ENCODE data around the gene FAF2. TPM values are rescaled to one million over a fixed set of nuclear protein-coding genes. Genes with fewer than 3 reads are reported as not detected.

FAF2 gene
- total and polyA plus RNA-seq, 11 donors: 6.6 to 20.8 (median 13.6) TPM

DNA sequence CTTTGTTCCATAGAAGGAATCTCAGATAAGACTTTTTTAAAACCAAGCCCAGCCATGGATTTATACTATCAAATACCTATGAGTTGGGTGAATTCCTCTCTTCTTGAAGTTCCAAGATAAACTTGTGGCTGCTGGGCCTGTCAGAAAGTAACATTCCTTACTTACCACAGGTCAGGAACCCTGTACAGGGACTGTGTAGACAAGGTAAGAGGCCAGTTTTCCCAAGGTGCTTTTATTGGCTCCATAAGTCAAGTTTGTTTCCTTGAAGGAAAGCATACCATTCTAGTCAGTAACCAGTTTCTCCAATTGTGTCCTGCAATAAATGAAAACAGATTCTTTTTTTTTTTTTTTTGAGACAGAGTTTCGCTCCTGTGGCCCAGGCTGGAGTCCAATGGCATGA, 23.0 kb upstream of the FAF2 start:
- Histone ChIP-seq H3K9me3 (no peaks in the 10 kb centered on the region), H3K36me3 (no peaks in the 10 kb centered on the region), H3K27ac (no peak overlapping the region), H3K4me3 (no peak overlapping the region), H3K4me1 (no peaks in the 10 kb centered on the region), H3K27me3 (no peaks in the 10 kb centered on the region)
- 78 to 95% (median 92%) methylated on average over 1 of the region's 1 CpG for WGBS, 4 donors
- ATAC-seq: no peak
- TF ChIP-seq, protein P1, sequence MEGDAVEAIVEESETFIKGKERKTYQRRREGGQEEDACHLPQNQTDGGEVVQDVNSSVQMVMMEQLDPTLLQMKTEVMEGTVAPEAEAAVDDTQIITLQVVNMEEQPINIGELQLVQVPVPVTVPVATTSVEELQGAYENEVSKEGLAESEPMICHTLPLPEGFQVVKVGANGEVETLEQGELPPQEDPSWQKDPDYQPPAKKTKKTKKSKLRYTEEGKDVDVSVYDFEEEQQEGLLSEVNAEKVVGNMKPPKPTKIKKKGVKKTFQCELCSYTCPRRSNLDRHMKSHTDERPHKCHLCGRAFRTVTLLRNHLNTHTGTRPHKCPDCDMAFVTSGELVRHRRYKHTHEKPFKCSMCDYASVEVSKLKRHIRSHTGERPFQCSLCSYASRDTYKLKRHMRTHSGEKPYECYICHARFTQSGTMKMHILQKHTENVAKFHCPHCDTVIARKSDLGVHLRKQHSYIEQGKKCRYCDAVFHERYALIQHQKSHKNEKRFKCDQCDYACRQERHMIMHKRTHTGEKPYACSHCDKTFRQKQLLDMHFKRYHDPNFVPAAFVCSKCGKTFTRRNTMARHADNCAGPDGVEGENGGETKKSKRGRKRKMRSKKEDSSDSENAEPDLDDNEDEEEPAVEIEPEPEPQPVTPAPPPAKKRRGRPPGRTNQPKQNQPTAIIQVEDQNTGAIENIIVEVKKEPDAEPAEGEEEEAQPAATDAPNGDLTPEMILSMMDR (IDR thresholded peaks at IDR 0.05): no peak
- TF ChIP-seq POLR2A (IDR thresholded peaks at IDR 0.05): no peak
- intact Hi-C loops (cut with DNase I): no loop called here
- DNase-seq: no peak

DNA sequence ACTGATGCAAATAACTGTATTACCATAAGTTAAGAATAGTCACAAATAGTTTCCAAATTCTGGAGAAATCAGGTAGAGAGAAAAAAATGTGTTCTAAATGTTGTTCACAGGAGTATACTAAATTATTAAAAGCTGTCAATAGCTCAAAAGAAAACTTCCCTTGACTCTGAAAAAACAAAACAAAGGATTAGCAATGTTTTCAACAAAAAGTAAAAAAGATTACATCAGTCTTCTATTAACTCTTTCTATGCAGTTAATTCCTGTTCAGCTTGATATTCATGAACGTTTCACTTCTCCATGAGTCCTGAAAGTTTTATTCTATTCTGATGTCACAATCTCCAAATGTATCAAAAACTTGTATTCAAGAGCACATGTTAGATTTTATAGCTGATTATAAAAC, 22.4 kb upstream of the FAF2 start:
- Histone ChIP-seq H3K36me3 (no peaks in the 10 kb centered on the region), H3K4me3 (no peak overlapping the region), H3K27me3 (no peaks in the 10 kb centered on the region), H3K27ac (no peak overlapping the region), H3K9me3 (no peaks in the 10 kb centered on the region), H3K4me1 (no peaks in the 10 kb centered on the region)
- DNase-seq (no peak), ATAC-seq (no peak)
- intact Hi-C loops (cut with DNase I): no loop called here
- WGBS, 4 donors: 86 to 88% (median 87%) methylated on average over 1 of the region's 1 CpG
- TF ChIP-seq, protein P1 (IDR thresholded peaks at IDR 0.05): no peak
- no peak for TF ChIP-seq POLR2A (IDR thresholded peaks at IDR 0.05)

- H3K27ac ChIP-seq: no peak overlapping the region
- no peaks in the 10 kb centered on the region for H3K9me3 ChIP-seq
- H3K4me3 ChIP-seq: no peak overlapping the region
- H3K36me3 ChIP-seq: no peaks in the 10 kb centered on the region
- DNase-seq (no peak), ATAC-seq (no peak)
- no peak for TF ChIP-seq POLR2A (IDR thresholded peaks at IDR 0.05)
- TF ChIP-seq, protein P1 (IDR thresholded peaks at IDR 0.05): no peak
- H3K4me1 ChIP-seq: no peaks in the 10 kb centered on the region
- WGBS, 4 donors: 81 to 85% (median 82%) methylated on average over 1 of the region's 1 CpG
- H3K27me3 ChIP-seq: no peaks in the 10 kb centered on the region
- intact Hi-C loops (cut with DNase I): no loop called here
Measured at GRCh38 chr5:176426876-176427275, 21.3 kb upstream of the FAF2 start.

DNA sequence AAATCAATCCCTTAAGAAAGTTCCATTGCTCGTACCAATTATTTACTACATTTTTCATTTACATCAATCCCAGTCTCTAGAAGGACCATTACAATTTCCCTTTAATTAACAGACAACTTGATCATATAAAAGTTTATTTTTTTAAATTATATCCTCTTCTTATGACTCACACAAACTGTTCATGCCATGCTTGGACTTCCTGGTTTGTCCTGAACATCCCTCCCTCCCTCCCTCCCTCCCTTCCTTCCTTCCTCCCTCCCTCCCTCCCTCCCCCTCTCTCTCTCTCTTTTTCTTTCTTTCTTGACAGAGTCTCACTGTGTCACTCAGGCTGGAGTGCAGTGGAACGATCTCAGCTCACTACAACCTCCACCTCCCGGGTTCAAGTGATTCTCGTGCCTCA, 20.2 kb upstream of the FAF2 start:
- no peaks in the 10 kb centered on the region for H3K4me1 ChIP-seq
- H3K27me3 ChIP-seq: no peaks in the 10 kb centered on the region
- intact Hi-C loops (cut with DNase I): no loop called here
- H3K9me3 ChIP-seq: no peaks in the 10 kb centered on the region
- no peak overlapping the region for H3K4me3 ChIP-seq
- H3K36me3 ChIP-seq: no peaks in the 10 kb centered on the region
- no peak for ATAC-seq
- TF ChIP-seq, protein P1 (IDR thresholded peaks at IDR 0.05): no peak
- no peak for TF ChIP-seq POLR2A (IDR thresholded peaks at IDR 0.05)
- 71 to 83% (median 77%) methylated on average over 4 of the region's 4 CpGs for WGBS, 4 donors
- no peak overlapping the region for H3K27ac ChIP-seq
- DNase-seq: no peak
